Vagina (tissue), 2 donors: ENCODE measurements around the gene CHN1.

ENCODE experiments used
- CTCF ChIP-seq, 3 experiments: fragments of 450-650 bp in 2 of 3; fragments of 200-600 bp in 1 of 3; sonication (generic) in 1 of 3; IDR thresholded peaks; one replicate each; pipeline ENCODE4 v1.5.1; 2017 to 2019; ENCODE audit warnings: antibody characterized with exemption in 3 of 3, mild to moderate bottlenecking in 2 of 3, moderate library complexity in 2 of 3
- POLR2A ChIP-seq, 2 donors: fragments of 450-650 bp; IDR thresholded peaks; one replicate each; pipeline ENCODE4 v1.6.1; 2017; ENCODE audit warnings: antibody characterized with exemption in 2 of 2, mild to moderate bottlenecking in 2 of 2, moderate library complexity in 2 of 2
- POLR2AphosphoS5 ChIP-seq, 2 donors: sonication (generic); formaldehyde crosslinking; IDR thresholded peaks; one replicate each; pipeline ENCODE4 v1.9.0; 2017; ENCODE audit warnings: antibody characterized with exemption in 2 of 2, mild to moderate bottlenecking in 2 of 2, low read depth in 1 of 2; ENCODE audit not compliant: insufficient read depth in 1 of 2

GRCh38 chr2:174773215-174773614 lies 232.0 kb downstream of the CHN1 start:
- no peak for TF ChIP-seq CTCF (IDR thresholded peaks at IDR 0.05)
- no peak for TF ChIP-seq POLR2A (IDR thresholded peaks at IDR 0.05)
- no peak for TF ChIP-seq POLR2AphosphoS5 (IDR thresholded peaks at IDR 0.05; ENCODE audit: insufficient read depth in 1 of 2, low read depth in 1 of 2)
